ENCODE results near the gene CCDC150.
"Not testable (repeated sequence)": the region's sequence is repeated elsewhere in the genome, so short reads cannot be mapped to it uniquely, and the experiment has no call there.

GRCh38 chr2:196686737-196687136 is 47.2 kb downstream of the CCDC150 start:
- TF ChIP-seq CTCF (IDR thresholded peaks at IDR 0.05 in 8 of 11, conservative IDR thresholded peaks at IDR 0.05 in 3 of 11); POLR2A (IDR thresholded peaks at IDR 0.05); POLR2AphosphoS5 (IDR thresholded peaks at IDR 0.05): not testable (repeated sequence)
